PC-9 (cell line): Measurements from ENCODE around the gene TMEM51. TPM values are rescaled to one million over a fixed set of nuclear protein-coding genes. Genes with fewer than 3 reads are reported as not detected.

Experiments
- BruUV-seq: library from RNA; stranded (reverse); fragments of 400-500 nt; replicated peaks from 2 replicates; lab custom pipeline; 2021; lab: Mats Ljungman, UMichigan
- CTCF ChIA-PET: fragments of 300-600 bp; sonication (Branson Sonifier 250); formaldehyde crosslinking; loops from one replicate; lab custom pipeline; 2022; ENCODE audit warnings: antibody characterized with exemption; lab: Charles Lee
- POLR2A ChIA-PET: fragments of 300-600 bp; sonication (Branson Sonifier 250); formaldehyde crosslinking; loops from one replicate; lab custom pipeline; 2022; ENCODE audit warnings: antibody characterized with exemption; ENCODE audit not compliant: unreplicated experiment; lab: Charles Lee
- DNase-seq, 2 experiments: peaks; one replicate each; pipeline versions ENCODE4 v3.0.0 to v3.0.0-alpha.2; 2015 to 2022; ENCODE audit warnings: mixed read lengths in 1 of 2
- H2AFZ ChIP-seq: fragments of 200-600 bp; sonication (generic); 2 replicates; pipeline ENCODE4 v1.8.1; 2017; ENCODE audit warnings: antibody characterized with exemption
- H3F3A ChIP-seq: fragments of 200-600 bp; sonication (generic); 2 replicates; pipeline ENCODE4 v1.8.1; 2017; ENCODE audit warnings: antibody characterized with exemption, mild to moderate bottlenecking, low read depth; ENCODE audit not compliant: insufficient read depth
- H3K27ac ChIP-seq: fragments of 200-600 bp; sonication (generic); 2 replicates; pipeline ENCODE4 v1.6.1; 2016; ENCODE audit warnings: mixed run types
- H3K27me3 ChIP-seq: fragments of 200-600 bp; sonication (generic); 2 replicates; pipeline ENCODE4 v1.6.1; 2016; ENCODE audit warnings: low read depth, mixed run types; ENCODE audit not compliant: insufficient read depth
- H3K36me3 ChIP-seq: fragments of 200-600 bp; sonication (generic); 2 replicates; pipeline ENCODE4 v1.6.1; 2016; ENCODE audit warnings: low read depth, mixed run types
- H3K4me1 ChIP-seq: fragments of 200-600 bp; sonication (generic); replicated peaks from 2 replicates; pipeline ENCODE4 v1.6.1; 2016; ENCODE audit warnings: mixed run types; ENCODE audit not compliant: insufficient read depth
- H3K4me2 ChIP-seq: fragments of 200-600 bp; sonication (generic); 2 replicates; pipeline ENCODE4 v1.6.1; 2017; ENCODE audit warnings: mixed run types
- H3K4me3 ChIP-seq: fragments of 200-600 bp; sonication (generic); 2 replicates; pipeline ENCODE4 v1.6.1; 2016; ENCODE audit warnings: mixed run types
- H3K79me2 ChIP-seq: fragments of 200-600 bp; sonication (generic); 2 replicates; pipeline ENCODE4 v1.6.1; 2017; ENCODE audit warnings: low read depth, mixed run types
- H3K9me2 ChIP-seq: fragments of 200-600 bp; sonication (generic); 2 replicates; pipeline ENCODE4 v1.8.1; 2017; ENCODE audit warnings: mild to moderate bottlenecking; ENCODE audit not compliant: insufficient read depth
- H3K9me3 ChIP-seq: fragments of 200-600 bp; sonication (generic); 2 replicates; pipeline ENCODE4 v1.8.1; 2016; ENCODE audit warnings: low read depth; ENCODE audit not compliant: insufficient read depth
- H4K20me1 ChIP-seq: fragments of 200-600 bp; sonication (generic); 2 replicates; pipeline ENCODE4 v1.8.1; 2017; ENCODE audit not compliant: insufficient read depth
- EZH2 ChIP-seq: fragments of 200-600 bp; sonication (generic); IDR thresholded peaks from 2 replicates; pipeline ENCODE4 v1.8.0; 2017; ENCODE audit warnings: antibody characterized with exemption, low read depth
- intact Hi-C: fragments of 100-400 bp; cut with micrococcal nuclease; formaldehyde crosslinking; loops from one replicate; pipeline ENCODE4 v1.10.0; 2022; ENCODE audit not compliant: unreplicated experiment
- total RNA-seq: library from RNA; stranded (reverse); gene quantifications from 2 replicates; pipeline ENCODE4 v1.2.3, GENCODE V29; 2021
- TF ChIP-seq, protein P1 (sequence below): fragments of 200-600 bp; sonication (generic); conservative IDR thresholded peaks from 2 replicates; pipeline ENCODE4 v1.6.1; 2017; ENCODE audit warnings: mixed run types, antibody characterized with exemption, mild to moderate bottlenecking, moderate library complexity

TMEM51 gene
- total RNA-seq, 1 experiment from 2014 or later: 11.7 TPM

DNA sequence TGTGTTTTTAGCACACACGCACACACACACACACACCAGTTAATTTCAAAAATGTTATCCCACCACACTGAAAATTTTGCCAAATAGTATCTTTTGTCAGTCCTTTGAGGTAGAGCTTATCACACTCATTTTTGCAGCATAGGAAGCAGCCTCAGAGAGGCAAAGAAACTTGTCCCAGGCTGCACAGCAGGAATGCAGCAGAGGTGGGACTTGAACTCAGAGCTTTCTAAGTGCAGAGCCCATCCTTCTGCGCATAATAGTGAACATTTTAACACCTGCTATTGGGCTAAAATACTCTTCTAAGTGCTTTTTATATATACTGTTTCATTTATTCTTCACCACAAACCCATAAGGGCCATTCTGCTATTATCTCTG lies 108.4 kb downstream of the TMEM51 start:
- no peak overlapping the region for H3K27ac ChIP-seq
- no peaks in the 10 kb centered on the region for H3K9me3 ChIP-seq
- H3K4me2 ChIP-seq: no peak overlapping the region
- POLR2A ChIA-PET: interaction anchor here (0.5 to 0.6 kb wide), 2 partner anchors 61 to 81 kb away, joined by 4 to 6 read pairs; no protein-coding TSS in a partner anchor
- no peaks in the 10 kb centered on the region for H4K20me1 ChIP-seq
- no peaks in the 10 kb centered on the region for H3F3A ChIP-seq
- no peaks in the 10 kb centered on the region for H3K9me2 ChIP-seq
- BruUV-seq: no TSS peak
- no peaks in the 10 kb centered on the region for H3K79me2 ChIP-seq
- H3K4me3 ChIP-seq: no peak overlapping the region
- no peaks in the 10 kb centered on the region for H3K27me3 ChIP-seq
- DNase-seq: no peak
- CTCF ChIA-PET: interaction anchor here (1.5 kb wide), 1 partner anchor 13 kb away, joined by 3 read pairs; no protein-coding TSS in a partner anchor
- TF ChIP-seq, protein P1, sequence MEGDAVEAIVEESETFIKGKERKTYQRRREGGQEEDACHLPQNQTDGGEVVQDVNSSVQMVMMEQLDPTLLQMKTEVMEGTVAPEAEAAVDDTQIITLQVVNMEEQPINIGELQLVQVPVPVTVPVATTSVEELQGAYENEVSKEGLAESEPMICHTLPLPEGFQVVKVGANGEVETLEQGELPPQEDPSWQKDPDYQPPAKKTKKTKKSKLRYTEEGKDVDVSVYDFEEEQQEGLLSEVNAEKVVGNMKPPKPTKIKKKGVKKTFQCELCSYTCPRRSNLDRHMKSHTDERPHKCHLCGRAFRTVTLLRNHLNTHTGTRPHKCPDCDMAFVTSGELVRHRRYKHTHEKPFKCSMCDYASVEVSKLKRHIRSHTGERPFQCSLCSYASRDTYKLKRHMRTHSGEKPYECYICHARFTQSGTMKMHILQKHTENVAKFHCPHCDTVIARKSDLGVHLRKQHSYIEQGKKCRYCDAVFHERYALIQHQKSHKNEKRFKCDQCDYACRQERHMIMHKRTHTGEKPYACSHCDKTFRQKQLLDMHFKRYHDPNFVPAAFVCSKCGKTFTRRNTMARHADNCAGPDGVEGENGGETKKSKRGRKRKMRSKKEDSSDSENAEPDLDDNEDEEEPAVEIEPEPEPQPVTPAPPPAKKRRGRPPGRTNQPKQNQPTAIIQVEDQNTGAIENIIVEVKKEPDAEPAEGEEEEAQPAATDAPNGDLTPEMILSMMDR: no peak
- no peak for TF ChIP-seq EZH2
- intact Hi-C loops: no loop called here
- no peaks in the 10 kb centered on the region for H3K4me1 ChIP-seq
- H2AFZ ChIP-seq: no peak overlapping the region
- no peaks in the 10 kb centered on the region for H3K36me3 ChIP-seq

DNA sequence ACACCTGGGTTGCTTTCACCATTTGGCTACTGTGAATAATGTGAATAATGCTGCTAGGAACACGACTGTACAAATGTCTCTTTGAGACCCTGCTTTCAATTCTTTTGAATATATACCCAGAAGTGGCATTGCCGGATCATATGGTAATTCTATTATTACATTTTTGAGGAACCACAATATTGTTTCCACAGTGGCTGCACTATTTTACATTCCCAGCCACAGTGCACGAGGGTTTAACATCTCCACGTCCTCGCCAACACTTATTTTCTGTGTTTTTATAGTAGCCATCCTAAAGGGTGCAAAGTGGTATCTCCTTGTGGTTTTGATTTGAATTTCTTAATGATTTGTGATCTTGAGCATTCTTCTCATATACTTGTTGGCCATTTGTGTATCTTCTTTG lies 109.2 kb downstream of the TMEM51 start:
- intact Hi-C loops: no loop called here
- no peak overlapping the region for H3K27ac ChIP-seq
- no peak for TF ChIP-seq EZH2
- TF ChIP-seq, protein P1: no peak
- H3K36me3 ChIP-seq: no peaks in the 10 kb centered on the region
- H3K79me2 ChIP-seq: no peaks in the 10 kb centered on the region
- H2AFZ ChIP-seq: no peak overlapping the region
- no TSS peak for BruUV-seq
- no peaks in the 10 kb centered on the region for H3K27me3 ChIP-seq
- no peaks in the 10 kb centered on the region for H3K9me2 ChIP-seq
- no peak overlapping the region for H3K4me3 ChIP-seq
- H3K4me2 ChIP-seq: no peak overlapping the region
- POLR2A ChIA-PET: no interaction called here
- H4K20me1 ChIP-seq: no peaks in the 10 kb centered on the region
- H3K4me1 ChIP-seq: no peaks in the 10 kb centered on the region
- H3K9me3 ChIP-seq: no peaks in the 10 kb centered on the region
- no peak for DNase-seq
- CTCF ChIA-PET: interaction anchor here (1.5 kb wide), 1 partner anchor 14 kb away, joined by 3 read pairs; no protein-coding TSS in a partner anchor
- no peaks in the 10 kb centered on the region for H3F3A ChIP-seq

DNA sequence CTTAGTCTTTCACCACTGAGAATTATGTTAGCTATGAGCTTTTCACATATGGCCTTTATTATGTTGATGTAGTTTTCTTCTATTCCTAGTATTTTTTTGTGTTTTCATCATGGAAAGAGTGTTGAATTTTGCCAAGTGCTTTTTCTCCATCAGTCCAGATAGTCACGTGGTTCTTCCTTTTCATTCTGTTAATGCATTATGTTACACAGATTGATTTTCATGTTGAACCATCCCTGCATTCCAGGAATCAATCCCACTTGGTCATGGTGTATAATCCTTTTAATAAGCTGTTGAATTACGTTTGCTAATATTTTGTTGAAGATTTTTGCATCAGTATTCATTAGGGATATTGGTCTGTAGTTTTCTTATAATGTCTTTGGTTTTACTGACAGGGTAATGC lies 111.2 kb downstream of the TMEM51 start:
- H3K79me2 ChIP-seq: no peaks in the 10 kb centered on the region
- ChIA-PET POLR2A (no interaction called here), CTCF (interaction anchor here (0.5 kb wide), 1 partner anchor 20 kb away, joined by 3 read pairs; no protein-coding TSS in a partner anchor)
- H3K27me3 ChIP-seq: no peaks in the 10 kb centered on the region
- no peaks in the 10 kb centered on the region for H3F3A ChIP-seq
- H3K9me2 ChIP-seq: no peaks in the 10 kb centered on the region
- no peak for DNase-seq
- intact Hi-C loops: no loop called here
- no TSS peak for BruUV-seq
- no peaks in the 10 kb centered on the region for H4K20me1 ChIP-seq
- no peak overlapping the region for H3K27ac ChIP-seq
- TF ChIP-seq EZH2: no peak
- TF ChIP-seq, protein P1: no peak
- no peaks in the 10 kb centered on the region for H3K4me1 ChIP-seq
- no peaks in the 10 kb centered on the region for H3K36me3 ChIP-seq
- H3K9me3 ChIP-seq: no peaks in the 10 kb centered on the region
- no peak overlapping the region for H3K4me3 ChIP-seq
- no peak overlapping the region for H3K4me2 ChIP-seq
- H2AFZ ChIP-seq: no peak overlapping the region

Other genes with a start within 250 kb of the TMEM51 start
- 6.9 and 8.2 TPM in 2 replicates for gene FHAD1, start 93.5 kb downstream of the TMEM51 start, total RNA-seq